ENCODE results near the gene RFPL1.
A peak's percentile ranks its signal among the peaks of the same experiment; 100 is the strongest.

Gene RFPL1

GRCh38 chr22:29478326-29479276 lies 40.2 kb downstream of the RFPL1 start:
- Histone ChIP-seq H3K9ac (no peak overlapping the region), H3K27me3 (ENCODE audit: control insufficient read depth, insufficient read depth, low read length) (peaks cover 15% of the 10 kb centered on the region), H3K4me3 (ENCODE audit: low read depth, low read length) (no peak overlapping the region), H2AFZ (peak overlapping the region; percentile 60), H3K27ac (no peak overlapping the region), H3K4me1 (no peaks in the 10 kb centered on the region), H3K79me2 (no peaks in the 10 kb centered on the region), H3K4me2 (ENCODE audit: low read length) (no peak overlapping the region), H3K9me3 (ENCODE audit: control insufficient read depth, low read length) (no peaks in the 10 kb centered on the region), H3K36me3 (ENCODE audit: control insufficient read depth, insufficient read depth, low read length) (no peaks in the 10 kb centered on the region)
- no peak for TF ChIP-seq CTCF (IDR thresholded peaks at IDR 0.05)

- Histone ChIP-seq H3K4me1 (no peaks in the 10 kb centered on the region), H3K79me2 (no peaks in the 10 kb centered on the region), H3K36me3 (ENCODE audit: control insufficient read depth, insufficient read depth, low read length) (no peaks in the 10 kb centered on the region), H2AFZ (peak within 1 kb of the TSS; percentile 41), H3K4me2 (ENCODE audit: low read length) (peak within 1 kb of the TSS; percentile 14), H3K27me3 (ENCODE audit: control insufficient read depth, insufficient read depth, low read length) (peaks cover 15% of the 10 kb centered on the region), H3K9me3 (ENCODE audit: control insufficient read depth, low read length) (no peaks in the 10 kb centered on the region), H3K27ac (no peak within 1 kb of the TSS), H3K4me3 (ENCODE audit: low read depth, low read length) (no peak within 1 kb of the TSS), H3K9ac (no peak within 1 kb of the TSS)
- TF ChIP-seq CTCF (IDR thresholded peaks at IDR 0.05), result no peak
Observed at GRCh38 chr22:29479417-29480261, 41.3 kb downstream of the RFPL1 start, which contains the start of gene NEFH. Gene NEFH, plus strand, starts transcription at chr22:29480218. Its CDS starts 45 bp downstream, at chr22:29480263.

GRCh38 chr22:29480262-29480511 lies 41.8 kb downstream of the RFPL1 start:
- Histone ChIP-seq H3K4me1 (no peaks in the 10 kb centered on the region), H3K36me3 (ENCODE audit: control insufficient read depth, insufficient read depth, low read length) (no peaks in the 10 kb centered on the region), H2AFZ (peak overlapping the region; percentile 41), H3K27me3 (ENCODE audit: control insufficient read depth, insufficient read depth, low read length) (peaks cover 15% of the 10 kb centered on the region), H3K4me2 (ENCODE audit: low read length) (peak overlapping the region; percentile 14), H3K9ac (no peak overlapping the region), H3K27ac (no peak overlapping the region), H3K79me2 (no peaks in the 10 kb centered on the region), H3K4me3 (ENCODE audit: low read depth, low read length) (no peak overlapping the region), H3K9me3 (ENCODE audit: control insufficient read depth, low read length) (no peaks in the 10 kb centered on the region)
- no peak for TF ChIP-seq CTCF (IDR thresholded peaks at IDR 0.05)

GRCh38 chr22:29480512-29481264 lies 42.3 kb downstream of the RFPL1 start:
- Histone ChIP-seq H3K4me2 (ENCODE audit: low read length) (peak overlapping the region; percentile 14), H3K79me2 (no peaks in the 10 kb centered on the region), H2AFZ (peak overlapping the region; percentile 41), H3K9me3 (ENCODE audit: control insufficient read depth, low read length) (no peaks in the 10 kb centered on the region), H3K27me3 (ENCODE audit: control insufficient read depth, insufficient read depth, low read length) (peaks cover 15% of the 10 kb centered on the region), H3K9ac (no peak overlapping the region), H3K4me3 (ENCODE audit: low read depth, low read length) (no peak overlapping the region), H3K4me1 (no peaks in the 10 kb centered on the region), H3K36me3 (ENCODE audit: control insufficient read depth, insufficient read depth, low read length) (no peaks in the 10 kb centered on the region), H3K27ac (no peak overlapping the region)
- TF ChIP-seq CTCF (IDR thresholded peaks at IDR 0.05), result no peak
